Skin epidermis (tissue), 12 donors: ENCODE results near the gene LEMD1.

ENCODE experiments used
- H3K27ac ChIP-seq, 21 experiments: fragments of 200-600 bp; sonication (generic) in 11 of 21; one replicate each; pipeline ENCODE4 v1.5.0; 2020; ENCODE audit warnings: mild to moderate bottlenecking in 3 of 21, inconsistent platforms in 2 of 21, moderate library complexity in 2 of 21
- H3K4me3 ChIP-seq, 7 experiments: fragments of 200-600 bp; sonication (generic) in 2 of 7; one replicate each; pipeline ENCODE4 v1.5.0; 2020; ENCODE audit warnings: inconsistent platforms in 2 of 7, mild to moderate bottlenecking in 2 of 7, moderate library complexity in 1 of 7

Gene LEMD1

DNA sequence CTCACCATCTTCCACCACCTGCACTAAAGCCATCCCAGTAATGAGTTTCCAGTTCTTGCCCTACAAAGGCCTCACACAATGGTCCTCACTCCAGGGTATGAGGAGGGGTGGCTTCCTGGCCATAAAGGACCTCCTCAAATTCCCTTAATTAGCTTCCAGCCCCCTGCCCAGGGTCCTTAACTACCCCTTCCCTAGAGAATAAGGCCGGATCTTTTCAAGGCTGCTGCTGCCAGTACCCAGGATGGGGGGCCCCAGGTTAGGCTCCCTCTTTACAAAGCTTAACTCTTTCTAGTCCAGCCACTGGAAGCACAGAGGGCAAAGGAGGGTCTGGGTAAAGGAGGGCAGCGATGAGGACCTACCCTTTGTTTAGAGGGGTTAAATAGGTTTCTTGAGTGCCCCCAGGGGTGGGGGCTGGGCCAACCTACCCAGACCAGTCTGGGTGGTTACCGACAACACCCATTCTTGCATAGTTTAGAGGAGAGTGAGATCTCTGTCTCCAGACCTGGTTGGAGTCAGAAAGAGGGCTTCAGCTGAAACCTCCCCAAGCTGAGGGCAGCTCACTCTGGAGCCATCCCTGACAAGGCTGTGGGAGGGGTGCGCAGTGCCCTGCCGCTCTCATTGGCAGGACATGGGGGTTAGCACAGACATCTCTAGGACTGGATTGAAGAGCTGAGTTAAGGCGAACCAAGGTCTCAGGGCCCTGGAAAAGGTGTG lies 26.8 kb upstream of the LEMD1 start:
- H3K4me3 ChIP-seq, result peak overlapping the region in 5 of 7 experiments; percentile 0 to 26 (median 20)

GRCh38 chr1:205447457-205448341 lies 25.8 kb upstream of the LEMD1 start:
- H3K4me3 ChIP-seq, result peak overlapping the region in 1 of 7 experiments; percentile 20
- peak overlapping the region in 1 of 21 experiments; percentile 15 for H3K27ac ChIP-seq

More for the DNA sequence above, 26.8 kb upstream of the LEMD1 start:
- peak overlapping the region in 13 of 21 experiments; percentile 29 to 84 (median 63) for H3K27ac ChIP-seq

DNA sequence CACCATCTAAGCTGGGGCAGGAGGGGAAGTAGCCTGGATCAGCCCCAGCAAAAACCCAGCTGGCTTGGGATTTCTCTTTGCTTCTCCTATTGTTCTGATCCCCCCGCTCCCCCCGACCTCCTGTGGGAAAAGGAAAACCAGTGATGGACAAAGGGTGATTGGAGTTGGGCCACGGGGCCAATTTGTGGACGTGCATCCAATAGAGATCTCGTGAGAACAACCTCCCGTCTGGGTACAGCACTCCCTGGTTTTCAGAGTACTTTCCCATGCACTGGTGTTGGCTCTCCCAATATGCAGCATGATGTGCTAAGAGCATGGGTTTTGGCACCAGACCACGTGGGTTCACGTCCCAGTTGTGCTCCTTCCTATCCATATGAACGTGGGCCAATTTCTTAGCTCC lies 25.0 kb upstream of the LEMD1 start:
- Histone ChIP-seq H3K27ac (no peak overlapping the region), H3K4me3 (no peak overlapping the region)

GRCh38 chr1:205445646-205445935 lies 23.7 kb upstream of the LEMD1 start:
- peak overlapping the region in 1 of 21 experiments; percentile 10 for H3K27ac ChIP-seq

DNA sequence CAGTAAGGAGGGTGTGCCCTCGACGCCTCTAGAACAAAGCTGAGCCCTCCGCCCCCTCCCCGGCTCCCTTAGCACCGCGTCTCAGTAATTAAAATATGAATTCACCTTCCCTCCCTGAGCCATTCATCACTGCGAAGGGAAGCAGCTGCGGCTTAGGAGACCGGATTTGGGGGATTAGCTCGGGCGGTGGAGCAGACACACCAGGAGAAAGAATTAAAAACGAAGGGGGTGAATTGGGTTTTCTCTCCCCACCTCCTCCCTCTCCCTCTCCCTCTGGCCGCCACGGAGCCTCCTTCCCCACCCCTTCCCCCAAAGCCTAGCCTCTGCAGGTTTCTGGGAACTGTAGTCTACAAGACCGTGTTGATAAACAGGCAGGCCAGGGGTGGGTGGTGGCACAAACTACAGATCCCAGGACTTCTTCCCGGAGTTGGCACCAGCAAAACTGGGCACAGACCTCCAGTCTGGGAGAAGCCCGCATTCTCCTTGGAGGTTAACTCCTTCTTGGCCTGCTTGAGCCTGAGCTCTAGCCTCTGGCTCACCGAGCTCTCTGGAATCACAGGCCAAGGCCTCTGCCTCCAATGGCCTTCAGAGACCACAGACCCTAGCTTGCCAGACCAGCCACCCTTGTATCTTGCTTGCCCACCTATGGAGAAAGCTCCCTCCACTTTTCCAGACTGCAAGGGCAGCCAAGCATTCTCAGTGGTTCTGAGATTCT lies 23.2 kb upstream of the LEMD1 start:
- H3K27ac ChIP-seq, result peak overlapping the region in 1 of 21 experiments; percentile 10
- no peak overlapping the region for H3K4me3 ChIP-seq

More at GRCh38 chr1:205445646-205445935, 23.7 kb upstream of the LEMD1 start:
- H3K4me3 ChIP-seq, result no peak overlapping the region

- H3K27ac ChIP-seq, result no peak overlapping the region
- H3K4me3 ChIP-seq, result no peak overlapping the region
Observed at GRCh38 chr1:205444300-205444930, 22.6 kb upstream of the LEMD1 start.

DNA sequence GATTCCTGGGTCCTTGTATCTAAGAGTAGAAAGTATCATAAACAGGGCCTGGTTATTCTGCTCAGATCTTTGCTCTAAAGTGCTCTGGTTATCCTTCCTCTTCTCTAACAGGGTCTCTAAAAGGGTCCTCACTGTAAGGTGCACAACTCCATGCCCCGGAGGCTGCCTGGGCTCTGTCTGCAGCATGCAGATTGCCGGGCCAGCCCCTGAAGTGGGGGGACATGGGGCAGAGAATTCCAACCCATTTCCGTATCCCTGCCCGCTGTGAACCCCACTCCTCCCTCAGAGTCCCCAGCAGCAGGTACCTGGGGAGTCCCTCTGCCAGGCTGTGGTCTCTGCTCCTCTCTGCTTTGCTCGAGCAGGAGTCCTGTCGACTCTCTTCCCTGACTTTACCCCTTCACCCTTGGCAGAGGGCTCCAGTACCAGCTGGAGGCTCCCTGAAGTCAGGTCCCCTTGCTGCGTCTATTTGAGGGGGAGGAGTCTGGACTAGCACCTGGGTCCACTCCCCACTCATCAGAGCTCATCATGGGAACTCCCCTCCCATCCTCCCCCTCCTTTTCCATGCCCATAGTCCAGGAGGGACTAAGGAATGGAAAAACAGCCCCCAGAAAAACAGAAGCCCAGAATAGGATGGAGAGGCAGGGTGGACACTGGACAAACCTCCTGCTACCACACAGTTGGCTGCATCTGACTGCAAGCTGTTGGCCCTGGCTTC lies 21.9 kb upstream of the LEMD1 start:
- no peak overlapping the region for H3K4me3 ChIP-seq
- H3K27ac ChIP-seq, result no peak overlapping the region

GRCh38 chr1:205442051-205442725 lies 20.3 kb upstream of the LEMD1 start:
- no peak overlapping the region for H3K4me3 ChIP-seq
- H3K27ac ChIP-seq, result peak overlapping the region in 3 of 21 experiments; percentile 3 to 87 (median 27)

- Histone ChIP-seq H3K4me3 (no peak overlapping the region), H3K27ac (peak overlapping the region in 6 of 21 experiments; percentile 3 to 87 (median 70))
Observed at GRCh38 chr1:205441716-205442050, 19.8 kb upstream of the LEMD1 start.

DNA sequence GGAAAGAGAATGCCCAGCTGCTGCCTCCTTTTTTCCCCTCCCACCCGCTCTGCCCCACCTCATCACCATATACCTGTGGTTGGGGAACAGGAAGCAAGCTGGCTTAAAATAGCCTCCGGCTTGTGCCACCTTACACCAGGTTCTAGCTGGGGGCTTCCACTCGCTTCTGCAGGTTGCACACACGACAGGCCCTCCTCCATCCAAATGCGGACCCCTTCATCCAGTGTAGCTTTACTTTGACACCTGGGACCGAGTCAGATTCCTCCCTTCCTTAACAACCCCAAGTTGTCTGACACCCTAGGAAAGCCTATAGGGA lies 19.4 kb upstream of the LEMD1 start:
- H3K27ac ChIP-seq, result peak overlapping the region in 10 of 21 experiments; percentile 3 to 87 (median 62)
- H3K4me3 ChIP-seq, result no peak overlapping the region

DNA sequence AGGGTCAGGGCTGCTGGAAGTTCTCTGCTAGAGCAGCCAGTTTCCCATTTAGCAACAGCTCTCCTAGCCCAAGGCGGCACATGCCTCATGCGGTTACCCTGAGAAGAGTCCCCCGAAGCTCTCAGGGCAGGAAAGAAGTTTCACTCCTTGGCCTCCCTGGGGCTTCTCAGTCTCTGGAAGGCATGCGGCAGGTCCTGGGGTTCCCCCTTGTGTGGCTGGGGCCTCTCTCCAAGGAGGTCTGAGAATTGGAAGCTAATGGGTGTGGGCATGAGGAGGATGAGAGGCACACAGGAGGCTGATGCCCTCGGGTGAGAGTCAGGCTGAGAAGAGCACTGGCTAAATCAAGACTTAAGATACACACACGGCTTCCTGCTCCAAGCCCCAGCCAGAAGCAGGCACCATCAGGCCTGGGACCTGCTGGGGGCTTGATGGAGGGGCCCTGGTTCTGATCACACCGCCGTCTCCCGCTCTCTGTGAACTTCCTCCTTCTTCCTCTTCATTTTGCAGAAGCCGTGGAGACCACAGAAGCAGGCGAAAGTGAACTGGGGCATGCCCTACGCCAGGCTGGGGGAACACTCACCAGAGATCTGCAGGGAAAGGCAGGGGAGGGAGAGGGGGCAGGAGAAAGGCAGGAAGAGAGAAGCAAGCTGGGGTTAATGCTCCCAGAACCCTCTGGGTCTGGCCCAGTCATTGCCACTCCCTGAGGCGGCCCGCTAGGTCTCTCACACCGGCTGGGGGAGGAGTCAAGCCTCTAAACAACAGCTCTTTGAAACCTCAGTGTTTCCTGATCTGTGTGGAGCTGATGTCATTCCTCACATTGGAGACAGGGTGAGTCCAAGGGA lies 18.8 kb upstream of the LEMD1 start:
- peak overlapping the region in 14 of 21 experiments; percentile 2 to 87 (median 61) for H3K27ac ChIP-seq

GRCh38 chr1:205440121-205440475 lies 18.2 kb upstream of the LEMD1 start:
- H3K27ac ChIP-seq, result peak overlapping the region in 9 of 21 experiments; percentile 20 to 87 (median 63)

More for the DNA sequence above, 18.8 kb upstream of the LEMD1 start:
- no peak overlapping the region for H3K4me3 ChIP-seq

GRCh38 chr1:205438213-205439158 lies 16.6 kb upstream of the LEMD1 start:
- H3K27ac ChIP-seq, result no peak overlapping the region
- H3K4me3 ChIP-seq, result no peak overlapping the region

More at GRCh38 chr1:205440121-205440475, 18.2 kb upstream of the LEMD1 start:
- H3K4me3 ChIP-seq, result no peak overlapping the region

GRCh38 chr1:205437570-205437969 lies 15.7 kb upstream of the LEMD1 start:
- H3K4me3 ChIP-seq, result no peak overlapping the region
- H3K27ac ChIP-seq, result no peak overlapping the region

GRCh38 chr1:205436776-205437410 lies 15.0 kb upstream of the LEMD1 start:
- H3K27ac ChIP-seq, result no peak overlapping the region
- no peak overlapping the region for H3K4me3 ChIP-seq
